Measurements from ENCODE around the gene NDUFS6. TPM values are rescaled to one million over a fixed set of nuclear protein-coding genes. Genes with fewer than 3 reads are reported as not detected.

The NDUFS6 gene
- total RNA-seq, 1 experiment from 2014 or later, result 59.7 TPM

DNA sequence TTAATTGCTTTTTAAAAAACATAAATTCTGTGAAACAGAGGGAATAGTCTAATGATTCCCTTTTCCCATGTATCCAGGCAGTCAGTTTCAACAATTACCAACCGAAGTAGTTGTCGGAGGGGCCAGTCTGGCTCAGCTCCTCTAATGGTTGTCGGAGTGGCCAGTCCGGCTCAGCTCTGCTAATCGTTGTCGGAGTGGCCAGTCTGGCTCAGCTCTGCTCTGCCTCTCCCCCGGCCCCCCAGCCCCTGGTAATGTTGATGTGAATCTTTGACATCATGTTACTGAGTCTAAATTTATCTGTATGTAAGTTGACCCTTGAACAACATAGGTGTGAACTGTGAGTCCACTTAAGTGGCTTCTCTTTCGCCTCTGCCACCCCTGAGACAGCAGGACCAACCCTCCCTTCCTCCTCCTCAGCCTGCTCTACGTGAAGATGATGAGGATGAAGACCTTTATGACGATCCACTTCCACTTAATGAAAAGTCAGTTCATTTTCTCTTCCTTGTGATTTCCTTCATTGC lies 9.4 kb downstream of the NDUFS6 start:
- Mint-ChIP-seq H3K4me1 (ENCODE audit: low read depth, unreplicated experiment) (peaks cover 4% of the 10 kb centered on the region), H3K4me3 (ENCODE audit: unreplicated experiment) (no peak overlapping the region), H3K27ac (ENCODE audit: unreplicated experiment) (no peak overlapping the region), H3K36me3 (ENCODE audit: insufficient read depth, unreplicated experiment) (peaks cover 80% of the 10 kb centered on the region), H3K27me3 (ENCODE audit: insufficient read depth, unreplicated experiment) (no peaks in the 10 kb centered on the region), H3K9me3 (ENCODE audit: unreplicated experiment) (no peaks in the 10 kb centered on the region)
- H3K4me3 ChIP-seq (ENCODE audit: low read depth, low read length), result no peak overlapping the region
- no TSS peak for BruUV-seq (replicated peaks)
- POLR2A ChIA-PET, result no interaction called here
- DNase-seq, result no peak
- H3K9me3 ChIP-seq, result no peaks in the 10 kb centered on the region
- CTCF ChIA-PET, result no interaction called here
- intact Hi-C loops (cut with micrococcal nuclease; ENCODE audit: unreplicated experiment), result no loop called here
- TF ChIP-seq, protein P1, sequence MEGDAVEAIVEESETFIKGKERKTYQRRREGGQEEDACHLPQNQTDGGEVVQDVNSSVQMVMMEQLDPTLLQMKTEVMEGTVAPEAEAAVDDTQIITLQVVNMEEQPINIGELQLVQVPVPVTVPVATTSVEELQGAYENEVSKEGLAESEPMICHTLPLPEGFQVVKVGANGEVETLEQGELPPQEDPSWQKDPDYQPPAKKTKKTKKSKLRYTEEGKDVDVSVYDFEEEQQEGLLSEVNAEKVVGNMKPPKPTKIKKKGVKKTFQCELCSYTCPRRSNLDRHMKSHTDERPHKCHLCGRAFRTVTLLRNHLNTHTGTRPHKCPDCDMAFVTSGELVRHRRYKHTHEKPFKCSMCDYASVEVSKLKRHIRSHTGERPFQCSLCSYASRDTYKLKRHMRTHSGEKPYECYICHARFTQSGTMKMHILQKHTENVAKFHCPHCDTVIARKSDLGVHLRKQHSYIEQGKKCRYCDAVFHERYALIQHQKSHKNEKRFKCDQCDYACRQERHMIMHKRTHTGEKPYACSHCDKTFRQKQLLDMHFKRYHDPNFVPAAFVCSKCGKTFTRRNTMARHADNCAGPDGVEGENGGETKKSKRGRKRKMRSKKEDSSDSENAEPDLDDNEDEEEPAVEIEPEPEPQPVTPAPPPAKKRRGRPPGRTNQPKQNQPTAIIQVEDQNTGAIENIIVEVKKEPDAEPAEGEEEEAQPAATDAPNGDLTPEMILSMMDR (IDR thresholded peaks at IDR 0.05; ENCODE audit: insufficient read depth in 1 of 2, low read depth in 1 of 2, low read length in 1 of 2, severe bottlenecking in 1 of 2, unreplicated experiment in 1 of 2), result no peak
- no peaks in the 10 kb centered on the region for H3K4me1 ChIP-seq
- H3K36me3 ChIP-seq (ENCODE audit: control insufficient read depth, insufficient read depth, low read length), result peaks cover 1% of the 10 kb centered on the region; the same call in 1 of the 2 replicates
- H3K27me3 ChIP-seq (replicated peaks; ENCODE audit: control insufficient read depth, insufficient read depth, low read length), result no peaks in the 10 kb centered on the region

DNA sequence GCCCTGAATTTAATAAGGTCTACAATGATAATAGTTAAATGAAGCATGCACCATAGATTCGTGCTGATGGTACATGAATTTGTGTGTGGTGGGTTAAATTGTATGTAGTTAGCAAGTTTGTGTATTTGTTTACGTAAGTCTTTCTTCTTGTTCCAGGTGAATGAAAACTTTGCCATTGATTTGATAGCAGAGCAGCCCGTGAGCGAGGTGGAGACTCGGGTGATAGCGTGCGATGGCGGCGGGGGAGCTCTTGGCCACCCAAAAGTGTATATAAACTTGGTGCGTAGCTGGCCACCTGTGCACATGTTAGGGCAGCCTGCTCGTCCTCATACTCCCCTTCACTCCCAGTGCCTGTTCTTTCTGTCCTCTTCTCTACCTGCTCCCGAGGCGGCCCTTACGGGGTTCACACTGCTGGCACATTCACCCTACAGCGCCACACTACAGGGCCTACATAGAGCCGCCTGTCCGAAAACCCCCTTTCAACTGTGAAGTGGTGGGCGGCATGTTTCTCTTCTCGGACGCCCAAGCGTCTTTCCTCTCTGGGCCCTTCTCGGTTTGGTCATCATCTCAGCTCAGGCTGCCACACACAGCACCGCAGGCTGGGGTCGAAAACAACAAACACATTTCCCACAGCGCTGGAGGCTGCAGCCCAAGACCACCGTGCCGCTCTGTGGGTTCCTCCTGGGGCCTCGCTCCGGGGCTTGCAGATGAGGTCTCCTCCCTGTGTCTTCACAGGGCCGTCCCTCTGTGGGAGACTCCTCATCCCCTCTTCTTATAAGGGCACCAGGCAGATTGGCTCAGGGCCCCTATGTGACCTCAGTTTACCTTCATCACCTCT lies 13.2 kb downstream of the NDUFS6 start:
- Histone ChIP-seq H3K4me3 (ENCODE audit: low read depth, low read length) (no peak overlapping the region), H3K27me3 (replicated peaks; ENCODE audit: control insufficient read depth, insufficient read depth, low read length) (no peaks in the 10 kb centered on the region), H3K36me3 (ENCODE audit: control insufficient read depth, insufficient read depth, low read length) (peaks cover 5% of the 10 kb centered on the region; the same call in 1 of the 2 replicates), H3K9me3 (no peaks in the 10 kb centered on the region), H3K4me1 (no peaks in the 10 kb centered on the region)
- Mint-ChIP-seq H3K4me1 (ENCODE audit: low read depth, unreplicated experiment) (no peaks in the 10 kb centered on the region), H3K36me3 (ENCODE audit: insufficient read depth, unreplicated experiment) (peaks cover 83% of the 10 kb centered on the region), H3K4me3 (ENCODE audit: unreplicated experiment) (no peak overlapping the region), H3K27me3 (ENCODE audit: insufficient read depth, unreplicated experiment) (no peaks in the 10 kb centered on the region), H3K27ac (ENCODE audit: unreplicated experiment) (no peak overlapping the region), H3K9me3 (ENCODE audit: unreplicated experiment) (no peaks in the 10 kb centered on the region)
- intact Hi-C loops (cut with micrococcal nuclease; ENCODE audit: unreplicated experiment), result no loop called here
- no peak for DNase-seq
- ChIA-PET CTCF (no interaction called here), POLR2A (no interaction called here)
- no TSS peak for BruUV-seq (replicated peaks)
- TF ChIP-seq, protein P1 (IDR thresholded peaks at IDR 0.05; ENCODE audit: insufficient read depth in 1 of 2, low read depth in 1 of 2, low read length in 1 of 2, severe bottlenecking in 1 of 2, unreplicated experiment in 1 of 2), result no peak

DNA sequence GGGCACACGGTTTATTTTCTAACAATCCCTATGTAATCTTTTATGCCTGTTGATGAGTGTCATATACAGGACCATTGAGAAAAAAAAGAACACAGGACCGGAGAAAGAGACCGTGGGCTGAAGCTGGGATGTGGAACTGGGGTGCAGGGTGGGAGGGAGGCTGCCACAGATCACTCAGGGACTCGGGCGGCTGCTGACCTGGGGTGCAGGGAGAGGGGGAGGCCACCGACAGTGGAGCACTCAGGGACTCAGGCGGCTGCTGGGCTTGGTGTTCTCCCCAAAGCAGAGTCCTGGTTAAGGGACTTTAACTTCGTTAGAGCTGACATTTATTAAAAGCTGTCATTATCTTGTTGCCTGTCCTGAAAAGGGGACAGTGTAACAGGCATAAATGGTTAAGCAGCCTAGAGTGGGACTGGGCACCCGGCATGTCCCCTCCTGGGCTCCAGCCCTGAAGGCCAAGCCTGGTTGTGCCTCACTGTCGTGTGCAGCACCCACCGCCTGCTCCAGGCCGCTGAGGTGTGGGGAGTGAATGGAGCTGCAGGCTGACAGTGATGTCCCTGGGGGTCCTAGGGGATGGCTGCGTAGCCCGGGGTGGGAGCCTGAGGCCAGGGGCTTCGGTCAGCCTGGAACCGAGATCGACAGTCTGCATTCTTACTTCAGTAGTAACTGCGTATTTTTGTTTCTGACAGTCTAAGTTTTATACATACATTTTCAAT lies 14.0 kb downstream of the NDUFS6 start:
- no peak overlapping the region for H3K4me3 ChIP-seq (ENCODE audit: low read depth, low read length)
- no peak for DNase-seq
- H3K9me3 ChIP-seq, result no peaks in the 10 kb centered on the region
- Mint-ChIP-seq H3K4me3 (ENCODE audit: unreplicated experiment) (no peak overlapping the region), H3K36me3 (ENCODE audit: insufficient read depth, unreplicated experiment) (peaks cover 88% of the 10 kb centered on the region), H3K27me3 (ENCODE audit: insufficient read depth, unreplicated experiment) (no peaks in the 10 kb centered on the region), H3K9me3 (ENCODE audit: unreplicated experiment) (no peaks in the 10 kb centered on the region), H3K4me1 (ENCODE audit: low read depth, unreplicated experiment) (no peaks in the 10 kb centered on the region), H3K27ac (ENCODE audit: unreplicated experiment) (no peak overlapping the region)
- ChIA-PET CTCF (no interaction called here), POLR2A (no interaction called here)
- H3K4me1 ChIP-seq, result no peaks in the 10 kb centered on the region
- intact Hi-C loops (cut with micrococcal nuclease; ENCODE audit: unreplicated experiment), result no loop called here
- TF ChIP-seq, protein P1 (IDR thresholded peaks at IDR 0.05; ENCODE audit: insufficient read depth in 1 of 2, low read depth in 1 of 2, low read length in 1 of 2, severe bottlenecking in 1 of 2, unreplicated experiment in 1 of 2), result no peak
- no peaks in the 10 kb centered on the region for H3K27me3 ChIP-seq (replicated peaks; ENCODE audit: control insufficient read depth, insufficient read depth, low read length)
- H3K36me3 ChIP-seq (ENCODE audit: control insufficient read depth, insufficient read depth, low read length), result peaks cover 4% of the 10 kb centered on the region; the same call in 1 of the 2 replicates
- no TSS peak for BruUV-seq (replicated peaks)

Measured in Caco-2 (cell line).